Peyer's patch (tissue), 4 donors: ENCODE results near the gene NPAT. TPM values are rescaled to one million over a fixed set of nuclear protein-coding genes. Genes with fewer than 3 reads are reported as not detected.

ENCODE experiments used
- DNase-seq, 3 donors: peaks; one replicate each; pipeline ENCODE4 v3.0.0-alpha.2; 2017 to 2019
- H3K27ac ChIP-seq, 4 donors: fragments of 200-600 bp; sonication (generic); one replicate each; pipeline ENCODE4 v1.5.1; 2016 to 2019
- H3K27me3 ChIP-seq, 2 donors: fragments of 200-600 bp; sonication (generic); one replicate each; pipeline ENCODE4 v1.5.1; 2019
- H3K36me3 ChIP-seq, 3 donors: fragments of 200-600 bp; sonication (generic); one replicate each; pipeline ENCODE4 v1.5.1; 2016 to 2019
- H3K4me1 ChIP-seq, 4 donors: fragments of 200-600 bp; sonication (generic); one replicate each; pipeline ENCODE4 v1.5.1; 2016 to 2019
- H3K4me3 ChIP-seq, 4 donors: fragments of 200-600 bp; sonication (generic); 1 replicate in 3 of 4; 2 replicates in 1 of 4; pipeline ENCODE4 v1.5.1; 2016 to 2019; ENCODE audit warnings: mild to moderate bottlenecking in 1 of 4
- H3K9me3 ChIP-seq, 4 donors: fragments of 200-600 bp; sonication (generic); one replicate each; pipeline ENCODE4 v1.5.1; 2016 to 2019; ENCODE audit warnings: mild to moderate bottlenecking in 1 of 4
- POLR2A ChIP-seq, 2 donors: fragments of 450-650 bp; IDR thresholded peaks; one replicate each; pipeline ENCODE4 v1.5.1; 2017; ENCODE audit warnings: antibody characterized with exemption in 2 of 2, mild to moderate bottlenecking in 2 of 2, moderate library complexity in 2 of 2
- total RNA-seq, 4 donors: library from RNA; depleted of rRNA; stranded (reverse); fragments of >200 nt; gene quantifications; one replicate each; pipeline ENCODE4 v1.1.0, GENCODE V29; 2016
- TF ChIP-seq, protein P1 (sequence below), 6 experiments: fragments of 450-650 bp in 4 of 6; fragments of 200-600 bp in 2 of 6; sonication (generic) in 1 of 6; IDR thresholded peaks; one replicate each; pipeline ENCODE4 v1.5.1; 2017 to 2019; ENCODE audit warnings: antibody characterized with exemption in 6 of 6, mild to moderate bottlenecking in 3 of 6, moderate library complexity in 1 of 6

Gene NPAT
- total RNA-seq, 4 donors from 2014 or later, result 14.4 to 48.7 (median 14.7) TPM

- TF ChIP-seq, protein P1, sequence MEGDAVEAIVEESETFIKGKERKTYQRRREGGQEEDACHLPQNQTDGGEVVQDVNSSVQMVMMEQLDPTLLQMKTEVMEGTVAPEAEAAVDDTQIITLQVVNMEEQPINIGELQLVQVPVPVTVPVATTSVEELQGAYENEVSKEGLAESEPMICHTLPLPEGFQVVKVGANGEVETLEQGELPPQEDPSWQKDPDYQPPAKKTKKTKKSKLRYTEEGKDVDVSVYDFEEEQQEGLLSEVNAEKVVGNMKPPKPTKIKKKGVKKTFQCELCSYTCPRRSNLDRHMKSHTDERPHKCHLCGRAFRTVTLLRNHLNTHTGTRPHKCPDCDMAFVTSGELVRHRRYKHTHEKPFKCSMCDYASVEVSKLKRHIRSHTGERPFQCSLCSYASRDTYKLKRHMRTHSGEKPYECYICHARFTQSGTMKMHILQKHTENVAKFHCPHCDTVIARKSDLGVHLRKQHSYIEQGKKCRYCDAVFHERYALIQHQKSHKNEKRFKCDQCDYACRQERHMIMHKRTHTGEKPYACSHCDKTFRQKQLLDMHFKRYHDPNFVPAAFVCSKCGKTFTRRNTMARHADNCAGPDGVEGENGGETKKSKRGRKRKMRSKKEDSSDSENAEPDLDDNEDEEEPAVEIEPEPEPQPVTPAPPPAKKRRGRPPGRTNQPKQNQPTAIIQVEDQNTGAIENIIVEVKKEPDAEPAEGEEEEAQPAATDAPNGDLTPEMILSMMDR (IDR thresholded peaks at IDR 0.05), result no peak
- TF ChIP-seq POLR2A (IDR thresholded peaks at IDR 0.05), result no peak
- no peaks in the 10 kb centered on the region for H3K27me3 ChIP-seq
- H3K9me3 ChIP-seq, result no peaks in the 10 kb centered on the region
- no peak overlapping the region for H3K4me3 ChIP-seq
- DNase-seq, result no peak
- H3K27ac ChIP-seq, result no peak overlapping the region
- H3K36me3 ChIP-seq, result no peaks in the 10 kb centered on the region
- H3K4me1 ChIP-seq, result peaks cover 0 to 12% (median 0%) of the 10 kb centered on the region in 4 donors
Measured at GRCh38 chr11:108218912-108219783, 3.3 kb downstream of the NPAT start.

- no peaks in the 10 kb centered on the region for H3K27me3 ChIP-seq
- no peak for DNase-seq
- H3K36me3 ChIP-seq, result peaks cover 0 to 4% (median 0%) of the 10 kb centered on the region in 3 donors
- no peak overlapping the region for H3K4me3 ChIP-seq
- no peak overlapping the region for H3K27ac ChIP-seq
- peaks cover 0 to 7% (median 0%) of the 10 kb centered on the region in 4 donors for H3K4me1 ChIP-seq
- no peaks in the 10 kb centered on the region for H3K9me3 ChIP-seq
- TF ChIP-seq, protein P1 (IDR thresholded peaks at IDR 0.05), result no peak
- TF ChIP-seq POLR2A (IDR thresholded peaks at IDR 0.05), result no peak
Measured at GRCh38 chr11:108218455-108218854, 4.0 kb downstream of the NPAT start.

- Histone ChIP-seq H3K27ac (no peak overlapping the region), H3K4me3 (no peak overlapping the region), H3K27me3 (no peaks in the 10 kb centered on the region), H3K4me1 (peaks cover 0 to 7% (median 0%) of the 10 kb centered on the region in 4 donors), H3K9me3 (no peaks in the 10 kb centered on the region), H3K36me3 (peaks cover 0 to 6% (median 0%) of the 10 kb centered on the region in 3 donors)
- no peak for DNase-seq
- TF ChIP-seq, protein P1 (IDR thresholded peaks at IDR 0.05), result no peak
- TF ChIP-seq POLR2A (IDR thresholded peaks at IDR 0.05), result no peak
Measured at GRCh38 chr11:108216988-108217387, 5.5 kb downstream of the NPAT start.

DNA sequence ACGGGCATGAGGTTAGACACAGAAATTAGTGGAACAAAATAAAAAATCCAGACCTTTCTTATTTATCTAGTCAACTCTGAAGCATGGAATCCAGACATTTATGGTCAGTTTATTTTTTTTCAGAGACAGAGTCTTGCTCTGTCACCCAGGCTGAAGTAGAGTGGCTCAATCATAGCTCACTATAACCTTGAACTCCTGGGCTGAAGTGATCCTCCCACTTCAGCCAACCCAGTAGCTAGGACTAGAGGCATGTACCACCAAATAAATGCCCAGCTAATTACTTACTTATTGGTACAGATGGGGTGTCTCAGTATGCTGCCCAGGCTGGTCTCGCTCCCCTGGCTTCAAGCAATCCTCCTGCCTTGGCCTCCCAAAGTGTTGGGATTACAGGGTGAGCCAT lies 8.7 kb downstream of the NPAT start:
- TF ChIP-seq POLR2A (IDR thresholded peaks at IDR 0.05), result no peak
- TF ChIP-seq, protein P1 (IDR thresholded peaks at IDR 0.05), result no peak
- no peak overlapping the region for H3K27ac ChIP-seq
- no peaks in the 10 kb centered on the region for H3K27me3 ChIP-seq
- peaks cover 0 to 16% (median 0%) of the 10 kb centered on the region in 3 donors for H3K36me3 ChIP-seq
- H3K9me3 ChIP-seq, result no peaks in the 10 kb centered on the region
- H3K4me3 ChIP-seq, result no peak overlapping the region
- no peaks in the 10 kb centered on the region for H3K4me1 ChIP-seq
- DNase-seq, result no peak

DNA sequence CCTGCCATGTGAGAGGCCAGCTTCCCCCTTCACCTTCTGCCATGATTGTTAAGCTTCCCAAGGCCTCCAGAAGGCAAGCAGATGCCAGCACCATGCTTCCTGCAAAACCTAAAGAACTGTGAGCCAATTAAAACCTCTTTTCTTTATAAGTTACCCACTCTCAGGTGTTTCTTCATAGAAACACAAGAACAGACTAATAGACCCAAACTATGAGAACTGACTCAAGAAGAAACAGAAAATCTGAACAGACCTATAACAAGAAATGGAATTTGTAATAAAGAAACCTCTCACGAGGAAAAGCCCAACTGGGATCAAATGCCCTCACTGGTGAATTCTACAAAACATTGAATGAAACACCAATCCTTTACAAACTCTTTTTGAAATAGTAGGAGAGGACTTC lies 12.0 kb downstream of the NPAT start:
- no peak for DNase-seq
- Histone ChIP-seq H3K36me3 (peaks cover 0 to 44% (median 0%) of the 10 kb centered on the region in 3 donors), H3K4me1 (no peaks in the 10 kb centered on the region), H3K27ac (no peak overlapping the region), H3K9me3 (peaks cover 0 to 10% (median 0%) of the 10 kb centered on the region in 4 donors), H3K27me3 (no peaks in the 10 kb centered on the region), H3K4me3 (no peak overlapping the region)
- TF ChIP-seq POLR2A (IDR thresholded peaks at IDR 0.05), result no peak
- TF ChIP-seq, protein P1 (IDR thresholded peaks at IDR 0.05), result no peak
